ENCODE data around the gene FREM2. TPM values are rescaled to one million over a fixed set of nuclear protein-coding genes. Genes with fewer than 3 reads are reported as not detected.

FREM2 gene
- total RNA-seq, 2 experiments from 2014 or later: not detected

GRCh38 chr13:38868399-38868798 is 181.5 kb downstream of the FREM2 start:
- H3K27ac ChIP-seq (ENCODE audit: low read depth, low read length, poor library complexity, severe bottlenecking): no peak overlapping the region
- DNase-seq (ENCODE audit: low spot score): no peak
- no peak overlapping the region for H2AFZ ChIP-seq (ENCODE audit: low read length)
- no TSS peak for BruUV-seq (replicated peaks)
- H3K4me3 ChIP-seq (ENCODE audit: low read depth, low read length, poor library complexity, severe bottlenecking): no peak overlapping the region
- H3K9me3 ChIP-seq (ENCODE audit: low read length): no peaks in the 10 kb centered on the region
- intact Hi-C loops (cut with micrococcal nuclease; ENCODE audit: unreplicated experiment): no loop called here
- TF ChIP-seq EZH2phosphoT487 (IDR thresholded peaks at IDR 0.05; ENCODE audit: borderline replicate concordance, low read depth, low read length) (no peak), CTCF (conservative IDR thresholded peaks at IDR 0.05; ENCODE audit: low read length) (no peak)
- H3K4me1 ChIP-seq (ENCODE audit: insufficient read depth, low read length, poor library complexity, severe bottlenecking): no peaks in the 10 kb centered on the region
- no peaks in the 10 kb centered on the region for H3K36me3 ChIP-seq (ENCODE audit: insufficient read depth, low read length)
- H3K4me2 ChIP-seq (ENCODE audit: low read length): no peak overlapping the region
- ChIA-PET POLR2A (interaction anchor here (0.7 kb wide), 1 partner anchor 1139 kb away, joined by 3 read pairs; no protein-coding TSS in a partner anchor), CTCF (ENCODE audit: unreplicated experiment) (no interaction called here)
- H3K9me2 ChIP-seq (ENCODE audit: insufficient read depth, low read length): no peaks in the 10 kb centered on the region
- no peaks in the 10 kb centered on the region for H3K79me2 ChIP-seq (ENCODE audit: insufficient read depth, low read depth, low read length)
- H4K20me1 ChIP-seq (ENCODE audit: insufficient read depth, low read length): no peaks in the 10 kb centered on the region

GRCh38 chr13:38868870-38869269 is 182.0 kb downstream of the FREM2 start:
- POLR2A ChIA-PET: no interaction called here
- intact Hi-C loops (cut with micrococcal nuclease; ENCODE audit: unreplicated experiment): no loop called here
- CTCF ChIA-PET (ENCODE audit: unreplicated experiment): no interaction called here

GRCh38 chr13:38871275-38871674 is 184.4 kb downstream of the FREM2 start:
- no peak for DNase-seq (ENCODE audit: low spot score)
- ChIA-PET CTCF (ENCODE audit: unreplicated experiment) (no interaction called here), POLR2A (no interaction called here)
- no peaks in the 10 kb centered on the region for H3K36me3 ChIP-seq (ENCODE audit: insufficient read depth, low read length)
- no TSS peak for BruUV-seq (replicated peaks)
- no peaks in the 10 kb centered on the region for H3K4me1 ChIP-seq (ENCODE audit: insufficient read depth, low read length, poor library complexity, severe bottlenecking)
- H3K9me2 ChIP-seq (ENCODE audit: insufficient read depth, low read length): no peaks in the 10 kb centered on the region
- H3K9me3 ChIP-seq (ENCODE audit: low read length): no peaks in the 10 kb centered on the region
- no peak overlapping the region for H3K4me2 ChIP-seq (ENCODE audit: low read length)
- H3K79me2 ChIP-seq (ENCODE audit: insufficient read depth, low read depth, low read length): no peaks in the 10 kb centered on the region
- H4K20me1 ChIP-seq (ENCODE audit: insufficient read depth, low read length): no peaks in the 10 kb centered on the region
- TF ChIP-seq EZH2phosphoT487 (IDR thresholded peaks at IDR 0.05; ENCODE audit: borderline replicate concordance, low read depth, low read length): no peak
- TF ChIP-seq CTCF (conservative IDR thresholded peaks at IDR 0.05; ENCODE audit: low read length): no peak
- H3K27ac ChIP-seq (ENCODE audit: low read depth, low read length, poor library complexity, severe bottlenecking): no peak overlapping the region
- H2AFZ ChIP-seq (ENCODE audit: low read length): no peak overlapping the region
- H3K4me3 ChIP-seq (ENCODE audit: low read depth, low read length, poor library complexity, severe bottlenecking): no peak overlapping the region
- intact Hi-C loops (cut with micrococcal nuclease; ENCODE audit: unreplicated experiment): no loop called here

More at GRCh38 chr13:38868870-38869269, 182.0 kb downstream of the FREM2 start:
- no peaks in the 10 kb centered on the region for H3K9me3 ChIP-seq (ENCODE audit: low read length)
- no peaks in the 10 kb centered on the region for H3K36me3 ChIP-seq (ENCODE audit: insufficient read depth, low read length)
- BruUV-seq (replicated peaks): no TSS peak
- H4K20me1 ChIP-seq (ENCODE audit: insufficient read depth, low read length): no peaks in the 10 kb centered on the region
- no peak overlapping the region for H3K4me2 ChIP-seq (ENCODE audit: low read length)
- H3K9me2 ChIP-seq (ENCODE audit: insufficient read depth, low read length): no peaks in the 10 kb centered on the region
- DNase-seq (ENCODE audit: low spot score): no peak
- H3K27ac ChIP-seq (ENCODE audit: low read depth, low read length, poor library complexity, severe bottlenecking): no peak overlapping the region
- no peaks in the 10 kb centered on the region for H3K79me2 ChIP-seq (ENCODE audit: insufficient read depth, low read depth, low read length)
- no peak overlapping the region for H3K4me3 ChIP-seq (ENCODE audit: low read depth, low read length, poor library complexity, severe bottlenecking)
- no peak overlapping the region for H2AFZ ChIP-seq (ENCODE audit: low read length)
- H3K4me1 ChIP-seq (ENCODE audit: insufficient read depth, low read length, poor library complexity, severe bottlenecking): no peaks in the 10 kb centered on the region
- no peak for TF ChIP-seq EZH2phosphoT487 (IDR thresholded peaks at IDR 0.05; ENCODE audit: borderline replicate concordance, low read depth, low read length)
- TF ChIP-seq CTCF (conservative IDR thresholded peaks at IDR 0.05; ENCODE audit: low read length): no peak

Measured in OCI-LY7 (cell line).